ENCODE measurements around the gene PRDM8.

DNA sequence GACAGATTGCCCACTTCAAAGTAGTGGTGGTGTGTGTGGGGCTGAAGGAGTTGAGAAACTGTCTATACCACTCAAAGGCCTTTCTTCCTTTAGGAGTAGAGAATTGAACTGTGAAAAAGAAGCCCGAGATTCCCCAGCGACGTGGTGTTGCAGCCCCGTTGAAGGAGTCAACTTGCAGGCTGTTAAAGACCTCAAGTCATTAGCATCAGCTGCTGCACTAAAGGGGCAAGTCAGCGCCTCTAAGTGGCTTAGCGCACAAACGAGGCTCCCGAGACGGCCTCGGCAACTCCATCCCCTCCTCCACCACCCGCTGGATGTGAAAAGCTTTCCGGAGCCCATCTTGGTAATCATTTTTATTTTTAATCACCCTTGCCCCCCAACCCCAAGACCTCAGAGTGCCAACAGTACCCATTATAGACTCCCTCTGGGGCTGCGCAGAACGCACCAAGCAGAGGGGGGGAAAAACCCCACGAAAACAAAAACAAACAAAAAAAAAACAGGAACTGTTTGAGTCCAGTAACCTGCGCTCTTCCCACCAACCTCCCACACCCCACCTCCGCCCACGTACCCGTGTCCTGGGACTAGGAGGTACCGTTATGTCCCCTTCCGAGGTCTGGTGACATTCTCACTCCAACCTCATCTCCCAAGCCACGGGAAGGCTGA lies 913 bp upstream of the PRDM8 start:
- TF ChIP-seq, protein P1, sequence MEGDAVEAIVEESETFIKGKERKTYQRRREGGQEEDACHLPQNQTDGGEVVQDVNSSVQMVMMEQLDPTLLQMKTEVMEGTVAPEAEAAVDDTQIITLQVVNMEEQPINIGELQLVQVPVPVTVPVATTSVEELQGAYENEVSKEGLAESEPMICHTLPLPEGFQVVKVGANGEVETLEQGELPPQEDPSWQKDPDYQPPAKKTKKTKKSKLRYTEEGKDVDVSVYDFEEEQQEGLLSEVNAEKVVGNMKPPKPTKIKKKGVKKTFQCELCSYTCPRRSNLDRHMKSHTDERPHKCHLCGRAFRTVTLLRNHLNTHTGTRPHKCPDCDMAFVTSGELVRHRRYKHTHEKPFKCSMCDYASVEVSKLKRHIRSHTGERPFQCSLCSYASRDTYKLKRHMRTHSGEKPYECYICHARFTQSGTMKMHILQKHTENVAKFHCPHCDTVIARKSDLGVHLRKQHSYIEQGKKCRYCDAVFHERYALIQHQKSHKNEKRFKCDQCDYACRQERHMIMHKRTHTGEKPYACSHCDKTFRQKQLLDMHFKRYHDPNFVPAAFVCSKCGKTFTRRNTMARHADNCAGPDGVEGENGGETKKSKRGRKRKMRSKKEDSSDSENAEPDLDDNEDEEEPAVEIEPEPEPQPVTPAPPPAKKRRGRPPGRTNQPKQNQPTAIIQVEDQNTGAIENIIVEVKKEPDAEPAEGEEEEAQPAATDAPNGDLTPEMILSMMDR (IDR thresholded peaks at IDR 0.05) = no peak
- TF ChIP-seq POLR2A (IDR thresholded peaks at IDR 0.05) = no peak
- TF ChIP-seq POLR2AphosphoS5 (IDR thresholded peaks at IDR 0.05) = no peak

All from prostate gland (tissue), 2 donors.